PC-9 (cell line): Measurements from ENCODE around the gene IRF2BPL. TPM values are rescaled to one million over a fixed set of nuclear protein-coding genes. Genes with fewer than 3 reads are reported as not detected.
A peak's percentile ranks its signal among the peaks of the same experiment; 100 is the strongest.

ENCODE experiments used
- BruUV-seq: library from RNA; stranded (reverse); fragments of 400-500 nt; replicated peaks from 2 replicates; lab custom pipeline; 2021; lab: Mats Ljungman, UMichigan
- CTCF ChIA-PET: fragments of 300-600 bp; sonication (Branson Sonifier 250); formaldehyde crosslinking; loops from one replicate; lab custom pipeline; 2022; ENCODE audit warnings: antibody characterized with exemption; lab: Charles Lee
- POLR2A ChIA-PET: fragments of 300-600 bp; sonication (Branson Sonifier 250); formaldehyde crosslinking; loops from one replicate; lab custom pipeline; 2022; ENCODE audit warnings: antibody characterized with exemption; ENCODE audit not compliant: unreplicated experiment; lab: Charles Lee
- DNase-seq, 2 experiments: peaks; one replicate each; pipeline versions ENCODE4 v3.0.0 to v3.0.0-alpha.2; 2015 to 2022; ENCODE audit warnings: mixed read lengths in 1 of 2
- H2AFZ ChIP-seq: fragments of 200-600 bp; sonication (generic); 2 replicates; pipeline ENCODE4 v1.8.1; 2017; ENCODE audit warnings: antibody characterized with exemption
- H3F3A ChIP-seq: fragments of 200-600 bp; sonication (generic); 2 replicates; pipeline ENCODE4 v1.8.1; 2017; ENCODE audit warnings: antibody characterized with exemption, mild to moderate bottlenecking, low read depth; ENCODE audit not compliant: insufficient read depth
- H3K27ac ChIP-seq: fragments of 200-600 bp; sonication (generic); 2 replicates; pipeline ENCODE4 v1.6.1; 2016; ENCODE audit warnings: mixed run types
- H3K27me3 ChIP-seq: fragments of 200-600 bp; sonication (generic); 2 replicates; pipeline ENCODE4 v1.6.1; 2016; ENCODE audit warnings: low read depth, mixed run types; ENCODE audit not compliant: insufficient read depth
- H3K36me3 ChIP-seq: fragments of 200-600 bp; sonication (generic); 2 replicates; pipeline ENCODE4 v1.6.1; 2016; ENCODE audit warnings: low read depth, mixed run types
- H3K4me1 ChIP-seq: fragments of 200-600 bp; sonication (generic); replicated peaks from 2 replicates; pipeline ENCODE4 v1.6.1; 2016; ENCODE audit warnings: mixed run types; ENCODE audit not compliant: insufficient read depth
- H3K4me2 ChIP-seq: fragments of 200-600 bp; sonication (generic); 2 replicates; pipeline ENCODE4 v1.6.1; 2017; ENCODE audit warnings: mixed run types
- H3K4me3 ChIP-seq: fragments of 200-600 bp; sonication (generic); 2 replicates; pipeline ENCODE4 v1.6.1; 2016; ENCODE audit warnings: mixed run types
- H3K79me2 ChIP-seq: fragments of 200-600 bp; sonication (generic); 2 replicates; pipeline ENCODE4 v1.6.1; 2017; ENCODE audit warnings: low read depth, mixed run types
- H3K9me2 ChIP-seq: fragments of 200-600 bp; sonication (generic); 2 replicates; pipeline ENCODE4 v1.8.1; 2017; ENCODE audit warnings: mild to moderate bottlenecking; ENCODE audit not compliant: insufficient read depth
- H3K9me3 ChIP-seq: fragments of 200-600 bp; sonication (generic); 2 replicates; pipeline ENCODE4 v1.8.1; 2016; ENCODE audit warnings: low read depth; ENCODE audit not compliant: insufficient read depth
- H4K20me1 ChIP-seq: fragments of 200-600 bp; sonication (generic); 2 replicates; pipeline ENCODE4 v1.8.1; 2017; ENCODE audit not compliant: insufficient read depth
- CTCF ChIP-seq: fragments of 200-600 bp; sonication (generic); conservative IDR thresholded peaks from 2 replicates; pipeline ENCODE4 v1.6.1; 2017; ENCODE audit warnings: mixed run types, antibody characterized with exemption, mild to moderate bottlenecking, moderate library complexity
- EZH2 ChIP-seq: fragments of 200-600 bp; sonication (generic); IDR thresholded peaks from 2 replicates; pipeline ENCODE4 v1.8.0; 2017; ENCODE audit warnings: antibody characterized with exemption, low read depth
- intact Hi-C: fragments of 100-400 bp; cut with micrococcal nuclease; formaldehyde crosslinking; loops from one replicate; pipeline ENCODE4 v1.10.0; 2022; ENCODE audit not compliant: unreplicated experiment
- total RNA-seq: library from RNA; stranded (reverse); gene quantifications from 2 replicates; pipeline ENCODE4 v1.2.3, GENCODE V29; 2021

The IRF2BPL gene
- total RNA-seq, 1 experiment from 2014 or later, result 74.6 TPM

DNA sequence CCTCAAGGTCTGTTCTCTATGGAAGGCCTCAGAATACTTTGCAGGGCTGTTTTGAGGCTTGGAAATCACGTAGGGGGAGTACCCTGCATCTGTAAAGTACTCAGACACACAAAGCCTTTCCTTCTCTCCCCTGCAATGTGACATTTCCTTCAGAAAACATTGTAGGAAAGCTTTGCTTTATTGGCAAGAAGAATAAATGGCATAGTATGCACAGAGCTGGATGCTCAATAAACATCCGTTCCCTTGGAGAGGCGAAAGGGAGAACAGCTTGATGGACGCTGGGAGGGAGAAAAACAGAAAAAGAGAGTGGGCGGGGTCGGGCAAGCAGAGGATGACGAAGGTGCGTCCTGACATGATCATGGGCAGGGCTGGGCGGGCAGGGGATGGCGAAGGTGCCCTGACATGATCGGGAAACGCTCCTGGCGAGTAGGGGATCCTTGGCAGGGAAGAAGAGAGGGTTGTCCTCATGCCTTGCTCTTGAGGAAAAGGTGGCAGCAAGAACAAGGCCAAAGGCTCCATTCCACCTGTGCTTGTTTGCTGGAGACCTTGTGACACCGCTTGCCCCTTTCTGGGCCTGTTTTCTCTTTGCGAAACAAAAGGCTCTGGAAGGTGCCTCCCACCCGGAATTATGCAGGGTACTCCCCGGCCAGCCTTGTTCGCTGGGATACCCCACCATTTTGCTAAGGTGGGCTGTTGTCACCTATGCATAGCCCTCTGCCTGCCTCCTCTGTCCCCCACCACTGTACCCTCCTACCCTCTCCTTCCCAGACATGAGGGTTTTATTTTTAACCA, 21.1 kb downstream of the IRF2BPL start:
- no TSS peak for BruUV-seq
- no peak overlapping the region for H2AFZ ChIP-seq
- no peaks in the 10 kb centered on the region for H3K9me3 ChIP-seq
- ChIA-PET POLR2A (interaction anchor here (0.7 to 1.6 kb wide), 4 partner anchors 9 to 116 kb away, joined by 6 to 12 read pairs (median 6); no protein-coding TSS in a partner anchor), CTCF (interaction anchor here (0.5 to 2.1 kb wide), 6 partner anchors 17 to 94 kb away, joined by 3 to 13 read pairs (median 5); no protein-coding TSS in a partner anchor)
- peaks cover 95% of the 10 kb centered on the region for H3K4me1 ChIP-seq
- no peaks in the 10 kb centered on the region for H4K20me1 ChIP-seq
- peak overlapping the region; percentile 77 for H3K27ac ChIP-seq
- no peaks in the 10 kb centered on the region for H3K27me3 ChIP-seq
- peak overlapping the region; percentile 73 for H3K4me2 ChIP-seq
- no peaks in the 10 kb centered on the region for H3K36me3 ChIP-seq
- DNase-seq, result peak in 1 of 2 experiments; percentile 69
- intact Hi-C loops, result no loop called here
- H3K79me2 ChIP-seq, result no peaks in the 10 kb centered on the region
- no peaks in the 10 kb centered on the region for H3K9me2 ChIP-seq
- peak overlapping the region; percentile 33; the same call in 1 of the 2 replicates for H3K4me3 ChIP-seq
- peaks cover 84% of the 10 kb centered on the region for H3F3A ChIP-seq
- TF ChIP-seq CTCF (no peak), EZH2 (no peak)

DNA sequence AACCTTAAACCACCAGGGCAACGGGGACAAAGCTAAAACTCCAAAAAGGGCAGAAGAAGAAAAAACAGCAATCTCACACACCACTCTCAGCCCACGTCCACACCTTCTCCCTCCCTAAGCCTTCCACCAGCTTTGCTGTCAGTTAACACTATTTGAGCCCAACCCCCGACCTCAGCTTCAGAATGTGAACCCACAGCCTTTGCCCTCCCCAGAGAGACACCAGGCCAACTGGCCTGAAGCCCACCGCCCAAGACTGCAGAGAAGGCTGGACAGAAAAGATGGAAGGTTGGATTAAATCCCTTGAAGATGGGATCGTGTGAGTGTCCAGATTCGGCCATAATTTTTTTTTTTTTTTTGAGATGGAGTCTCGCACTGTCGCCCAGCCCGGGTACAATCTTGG, 22.4 kb downstream of the IRF2BPL start:
- H4K20me1 ChIP-seq, result no peaks in the 10 kb centered on the region
- POLR2A ChIA-PET, result no interaction called here
- peaks cover 86% of the 10 kb centered on the region for H3F3A ChIP-seq
- no peaks in the 10 kb centered on the region for H3K36me3 ChIP-seq
- TF ChIP-seq CTCF, result no peak
- TF ChIP-seq EZH2, result no peak
- no peaks in the 10 kb centered on the region for H3K9me3 ChIP-seq
- H3K27me3 ChIP-seq, result no peaks in the 10 kb centered on the region
- CTCF ChIA-PET, result interaction anchor here (0.6 to 2.1 kb wide), 3 partner anchors 18 to 93 kb away, joined by 3 to 5 read pairs (median 3); no protein-coding TSS in a partner anchor
- no peak for DNase-seq
- intact Hi-C loops, result no loop called here
- H3K4me3 ChIP-seq, result no peak overlapping the region
- H3K27ac ChIP-seq, result peak overlapping the region; percentile 93; the same call in 1 of the 2 replicates
- H2AFZ ChIP-seq, result no peak overlapping the region
- H3K4me2 ChIP-seq, result peak overlapping the region; percentile 78
- H3K4me1 ChIP-seq, result peaks cover 93% of the 10 kb centered on the region
- no peaks in the 10 kb centered on the region for H3K9me2 ChIP-seq
- BruUV-seq, result no TSS peak
- H3K79me2 ChIP-seq, result no peaks in the 10 kb centered on the region

- no TSS peak for BruUV-seq
- H3K9me2 ChIP-seq, result no peaks in the 10 kb centered on the region
- H2AFZ ChIP-seq, result no peak overlapping the region
- CTCF ChIA-PET, result interaction anchor here (0.6 to 2.1 kb wide), 2 partner anchors 18 to 53 kb away, joined by 3 to 5 read pairs; no protein-coding TSS in a partner anchor
- DNase-seq, result no peak
- intact Hi-C loops, result loop anchor here (2.0 kb wide), 1 partner anchor 87 kb away; no protein-coding TSS in a partner anchor
- no peak overlapping the region for H3K4me3 ChIP-seq
- no peaks in the 10 kb centered on the region for H4K20me1 ChIP-seq
- peak overlapping the region; percentile 93 for H3K27ac ChIP-seq
- no peaks in the 10 kb centered on the region for H3K79me2 ChIP-seq
- TF ChIP-seq CTCF (no peak), EZH2 (no peak)
- POLR2A ChIA-PET, result no interaction called here
- peak overlapping the region; percentile 78 for H3K4me2 ChIP-seq
- H3K9me3 ChIP-seq, result no peaks in the 10 kb centered on the region
- no peaks in the 10 kb centered on the region for H3K27me3 ChIP-seq
- H3F3A ChIP-seq, result peaks cover 82% of the 10 kb centered on the region
- peaks cover 87% of the 10 kb centered on the region for H3K4me1 ChIP-seq
- H3K36me3 ChIP-seq, result no peaks in the 10 kb centered on the region
These were observed 22.9 kb downstream of the IRF2BPL start for GRCh38 chr14:77005559-77005958.
